SIG-M5 treated with dmso at 0.1 percent for 504 hours (cell line): ENCODE results near the gene FBXW5.
A peak's percentile ranks its signal among the peaks of the same experiment; 100 is the strongest.

Experiments used
- DNase-seq: peaks from one replicate; lab custom pipeline; 2025; ENCODE audit not compliant: unreplicated experiment; lab: John Stamatoyannopoulos, UW

FBXW5 gene

DNA sequence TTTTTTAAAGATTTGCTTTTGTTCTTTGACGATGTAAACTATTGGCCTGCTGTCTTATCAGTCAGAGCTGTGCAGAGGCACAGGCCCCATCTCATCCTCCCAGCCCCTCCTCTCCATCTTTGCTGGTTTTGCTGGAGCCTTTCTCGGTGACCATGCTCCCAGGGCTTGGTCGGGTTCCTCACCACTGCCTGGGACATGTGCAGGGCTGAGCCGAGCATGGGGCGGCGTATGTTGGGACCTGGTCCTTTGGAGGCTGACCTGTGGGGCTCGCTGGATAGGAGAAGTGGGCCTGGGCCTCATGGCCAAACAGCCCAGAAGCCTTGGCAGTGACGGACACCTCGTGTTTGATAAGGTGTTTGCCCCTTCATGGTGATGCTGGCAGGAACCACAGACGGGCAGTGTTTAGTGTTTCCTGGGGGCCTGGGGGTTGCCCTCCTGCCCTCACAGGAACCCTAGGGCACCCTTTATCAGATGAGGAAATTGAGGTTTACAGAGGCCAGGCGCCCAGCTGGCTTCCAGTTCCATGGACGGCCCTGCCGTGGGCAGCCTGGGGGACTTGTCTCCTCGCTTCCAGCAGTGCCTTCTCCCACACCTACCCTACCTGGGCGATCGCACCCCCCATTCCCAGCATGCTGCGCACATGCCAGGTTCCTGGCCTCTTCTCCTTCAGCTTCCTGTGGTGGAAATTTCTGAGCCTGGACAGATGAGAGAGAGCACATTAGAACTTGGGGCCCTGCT lies 30.7 kb downstream of the FBXW5 start:
- no peak for DNase-seq

DNA sequence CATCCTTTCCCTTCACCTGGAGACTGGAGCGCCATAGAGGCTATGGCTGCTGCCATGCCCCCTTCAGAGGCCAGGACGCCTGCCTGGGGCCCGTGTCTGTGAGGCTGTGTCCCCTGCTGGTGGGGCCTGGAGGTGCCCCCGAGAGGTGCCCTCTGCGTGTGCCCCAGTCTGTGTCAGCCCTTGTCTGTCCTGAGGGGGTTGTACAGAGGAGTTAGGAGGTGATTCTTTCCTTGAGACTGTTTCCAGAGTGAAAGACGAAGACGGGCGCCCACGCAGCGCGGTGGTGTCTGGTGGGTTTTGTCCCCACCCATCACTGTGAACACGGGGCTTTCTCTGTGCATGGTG lies 33.7 kb downstream of the FBXW5 start:
- DNase-seq, result no peak

- no peak for DNase-seq
These were observed 34.2 kb downstream of the FBXW5 start for GRCh38 chr9:136910197-136910900.

- DNase-seq, result no peak
These were observed 37.3 kb downstream of the FBXW5 start for GRCh38 chr9:136907011-136907914.

DNA sequence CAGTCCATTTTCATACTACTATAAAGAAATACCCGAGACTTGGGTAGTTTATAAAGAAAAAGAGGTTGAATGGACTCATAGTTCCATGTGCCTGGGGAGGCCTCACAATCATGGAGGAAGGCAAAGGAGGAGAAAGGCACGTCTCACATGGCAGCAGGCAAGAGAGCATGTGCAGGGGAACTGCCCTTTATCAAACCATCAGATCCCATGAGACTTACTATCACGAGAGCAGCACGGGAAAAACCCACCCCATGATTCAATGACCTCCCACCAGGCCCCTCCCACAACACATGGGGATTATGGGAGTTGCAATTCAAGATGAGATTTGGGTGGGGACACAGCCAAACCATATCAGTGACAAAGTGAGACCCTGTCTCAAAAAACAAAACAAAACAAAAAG lies 38.3 kb downstream of the FBXW5 start:
- DNase-seq, result no peak

GRCh38 chr9:136903041-136903554 lies 41.4 kb downstream of the FBXW5 start:
- no peak for DNase-seq

DNA sequence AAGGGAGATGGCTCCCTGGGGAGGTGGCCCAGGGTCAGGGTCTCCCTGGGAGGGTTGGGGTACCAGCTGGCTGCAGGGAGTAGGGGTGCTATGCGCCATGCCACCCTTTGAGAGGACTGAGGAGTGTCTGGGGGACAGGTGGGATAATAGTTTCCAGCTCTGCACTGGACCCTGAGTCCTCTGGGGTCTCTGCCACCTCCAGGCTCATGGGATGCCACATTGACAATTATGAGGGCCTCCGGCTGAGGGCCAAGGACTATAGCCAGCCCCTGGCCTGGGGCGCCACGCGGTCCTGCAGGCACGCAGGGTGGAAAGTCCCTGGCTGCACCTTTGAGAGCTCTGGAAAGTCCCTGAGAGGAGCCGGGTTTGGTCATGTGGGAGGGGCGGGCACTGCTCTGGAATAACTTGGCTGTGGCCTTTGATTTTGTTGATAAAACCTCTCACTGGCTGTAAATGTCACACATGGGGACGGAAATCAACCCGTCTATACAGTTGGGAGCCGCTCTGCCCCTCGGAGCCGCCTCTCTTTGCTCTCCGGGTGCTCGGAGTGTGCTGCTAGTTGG lies 42.2 kb downstream of the FBXW5 start:
- peak; percentile 29 for DNase-seq

GRCh38 chr9:136901516-136902258 lies 42.9 kb downstream of the FBXW5 start:
- no peak for DNase-seq

DNA sequence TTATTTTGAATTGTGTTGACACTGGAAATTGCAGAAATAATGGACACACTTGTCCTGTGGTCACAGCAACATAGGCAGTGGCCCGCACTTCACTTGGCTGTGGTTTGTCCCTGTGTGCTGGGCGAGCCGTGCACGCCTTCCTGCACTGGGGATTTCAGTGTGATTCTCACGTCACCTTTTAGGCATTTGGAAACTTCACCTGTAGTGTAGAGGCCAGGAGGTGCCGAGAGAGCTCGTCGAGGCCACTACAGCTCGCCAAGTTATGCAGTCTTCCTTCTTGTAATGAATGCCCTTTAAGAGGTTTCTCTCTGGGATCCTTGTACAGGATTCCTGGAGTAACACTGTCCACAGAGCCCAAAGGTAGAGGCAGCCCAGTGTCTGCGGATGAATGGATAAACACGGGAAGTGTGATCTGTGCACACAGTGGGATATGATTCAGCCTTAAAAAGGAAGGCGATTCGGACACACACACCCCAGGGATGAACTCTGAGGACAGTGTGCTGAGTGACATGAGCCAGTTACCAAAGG lies 43.5 kb downstream of the FBXW5 start:
- no peak for DNase-seq

- no peak for DNase-seq
These were observed 44.0 kb downstream of the FBXW5 start for GRCh38 chr9:136900556-136900955.

DNA sequence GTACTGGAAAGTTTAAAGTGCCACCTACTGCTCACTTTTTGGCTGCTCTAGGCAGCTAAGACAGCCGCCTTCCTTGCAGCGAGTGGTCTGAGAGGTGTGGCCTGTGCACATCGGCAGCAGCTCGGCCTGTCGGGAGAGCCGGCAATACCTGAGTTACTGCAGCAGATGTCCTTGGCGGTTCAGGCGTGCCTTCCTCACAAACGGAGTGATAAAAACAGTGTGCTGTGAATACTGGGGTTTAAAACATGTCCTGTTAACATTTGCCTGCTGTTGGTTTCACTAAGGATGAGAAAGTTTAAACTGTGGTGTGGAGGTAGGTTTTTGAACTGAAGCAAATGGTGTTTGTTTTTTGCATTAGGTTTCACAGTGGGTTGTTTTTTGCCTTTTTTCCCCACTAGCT lies 45.3 kb downstream of the FBXW5 start:
- no peak for DNase-seq

DNA sequence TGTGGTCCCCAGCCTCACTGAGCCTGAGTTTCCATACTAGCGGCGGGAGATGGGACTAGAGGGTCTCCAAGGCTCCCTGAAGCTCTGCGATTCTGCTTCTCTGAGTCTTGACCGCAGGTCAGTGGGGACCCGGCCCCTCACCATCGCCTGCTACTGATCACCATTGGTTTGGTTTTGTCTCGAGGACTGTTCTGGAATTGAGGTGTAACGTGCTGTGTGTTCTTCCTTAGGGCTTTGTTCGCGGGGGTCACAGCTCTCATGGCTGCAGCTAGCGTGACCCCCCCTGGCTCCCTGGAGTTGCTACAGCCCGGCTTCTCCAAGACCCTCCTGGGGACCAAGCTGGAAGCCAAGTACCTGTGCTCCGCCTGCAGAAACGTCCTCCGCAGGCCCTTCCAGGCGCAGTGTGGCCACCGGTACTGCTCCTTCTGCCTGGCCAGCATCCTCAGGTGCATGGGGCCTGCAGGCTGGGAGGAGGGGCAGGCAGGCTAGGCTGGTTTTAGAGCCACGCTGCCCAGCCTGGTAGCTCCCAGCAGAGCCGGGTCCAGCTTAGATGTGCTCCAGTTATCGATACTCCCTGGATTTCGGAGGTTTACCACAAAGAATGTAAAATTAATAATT lies 45.9 kb downstream of the FBXW5 start:
- DNase-seq, result no peak

DNA sequence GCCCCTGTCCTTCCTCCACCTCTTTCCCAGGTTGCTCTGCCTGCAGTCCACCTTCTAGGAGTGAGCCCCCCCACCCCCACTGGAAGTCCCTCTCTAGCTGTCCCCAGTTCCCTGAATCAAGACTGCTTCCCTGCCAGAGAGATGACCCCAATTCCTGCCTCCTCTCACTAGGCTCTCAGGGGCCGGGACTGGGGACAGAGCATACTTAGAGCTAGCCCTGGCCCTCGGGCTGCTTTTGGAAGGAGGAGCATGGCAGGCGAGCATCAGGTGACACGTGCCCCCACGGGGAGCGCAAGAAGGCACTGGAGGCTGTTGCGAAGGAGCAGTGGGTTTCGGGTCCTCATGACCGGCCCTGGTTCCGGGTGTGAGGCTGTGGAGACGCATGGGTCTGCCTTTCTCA lies 48.5 kb downstream of the FBXW5 start:
- no peak for DNase-seq

- DNase-seq, result no peak
These were observed 53.9 kb downstream of the FBXW5 start for GRCh38 chr9:136890661-136891060.
